Activated B cell treated with CpG ODN at 0.5 μM for 24 hours (primary cell): ENCODE data around the gene GTF3C1. TPM values are rescaled to one million over a fixed set of nuclear protein-coding genes. Genes with fewer than 3 reads are reported as not detected.

Source experiments
- ATAC-seq: fragments of 200-7000 bp; cut with Tn5 transposase; one replicate; pipeline ENCODE4 v1.10.0; 2021; ENCODE audit warnings: low read depth, mild to moderate bottlenecking, moderate library complexity
- CTCF ChIA-PET: fragments of 350-600 bp; sonication (Branson Sonifier 250); formaldehyde crosslinking; loops from one replicate; lab custom pipeline; 2021; ENCODE audit warnings: antibody characterized with exemption; lab: Charles Lee
- POLR2A ChIA-PET: fragments of 350-600 bp; sonication (Branson Sonifier 250); formaldehyde crosslinking; loops from one replicate; lab custom pipeline; 2021; ENCODE audit warnings: antibody characterized with exemption; lab: Charles Lee
- DNase-seq: peaks from one replicate; pipeline ENCODE4 v3.0.0; 2022
- H3K27ac Mint-ChIP-seq: one replicate; pipeline ENCODE4 v1.8.0; 2020; ENCODE audit warnings: mixed read lengths
- H3K27me3 Mint-ChIP-seq: one replicate; pipeline ENCODE4 v1.8.0; 2021; ENCODE audit warnings: mixed read lengths
- H3K36me3 Mint-ChIP-seq: one replicate; pipeline ENCODE4 v1.8.0; 2021; ENCODE audit warnings: low read depth, mixed read lengths
- H3K4me1 Mint-ChIP-seq: one replicate; pipeline ENCODE4 v1.8.0; 2021; ENCODE audit warnings: mixed read lengths
- H3K4me3 Mint-ChIP-seq: one replicate; pipeline ENCODE4 v1.8.0; 2020; ENCODE audit warnings: mild to moderate bottlenecking, mixed read lengths
- H3K9me3 Mint-ChIP-seq: one replicate; pipeline ENCODE4 v1.8.0; 2020; ENCODE audit warnings: mixed read lengths
- intact Hi-C: fragments of 100-400 bp; cut with micrococcal nuclease; formaldehyde crosslinking; loops from one replicate; pipeline ENCODE4 v1.15.1; 2024
- total RNA-seq: library from RNA; stranded (reverse); gene quantifications from 2 replicates; pipeline ENCODE4 v1.2.3, GENCODE V29; 2022
- TF ChIP-seq, protein P1 (sequence below): fragments of 200-600 bp; IDR thresholded peaks from one replicate; pipeline ENCODE4 v1.8.0; 2022; ENCODE audit warnings: antibody characterized with exemption, mild to moderate bottlenecking

The GTF3C1 gene
- total RNA-seq, 1 donor from 2014 or later = 52.3 TPM

DNA sequence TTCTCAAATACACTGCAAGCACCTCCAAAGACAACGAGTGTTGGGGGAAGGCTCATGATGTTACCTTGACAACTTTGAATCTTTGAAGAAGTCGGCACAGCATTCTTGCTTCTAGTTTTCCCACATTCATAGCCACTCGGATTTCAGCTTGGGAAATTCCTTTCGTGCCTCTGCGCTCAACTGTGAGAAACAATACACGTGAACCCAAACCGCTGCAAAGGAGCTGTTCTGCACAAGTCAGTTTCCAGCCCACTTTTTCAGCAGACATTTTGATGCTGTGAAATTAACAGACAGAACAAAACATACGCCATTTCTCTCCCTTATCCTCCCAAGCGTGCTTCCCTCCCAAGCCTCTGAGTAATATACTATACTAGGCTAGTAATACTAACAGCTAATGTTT, 41.2 kb downstream of the GTF3C1 start:
- H3K27me3 Mint-ChIP-seq = no peaks in the 10 kb centered on the region
- TF ChIP-seq, protein P1, sequence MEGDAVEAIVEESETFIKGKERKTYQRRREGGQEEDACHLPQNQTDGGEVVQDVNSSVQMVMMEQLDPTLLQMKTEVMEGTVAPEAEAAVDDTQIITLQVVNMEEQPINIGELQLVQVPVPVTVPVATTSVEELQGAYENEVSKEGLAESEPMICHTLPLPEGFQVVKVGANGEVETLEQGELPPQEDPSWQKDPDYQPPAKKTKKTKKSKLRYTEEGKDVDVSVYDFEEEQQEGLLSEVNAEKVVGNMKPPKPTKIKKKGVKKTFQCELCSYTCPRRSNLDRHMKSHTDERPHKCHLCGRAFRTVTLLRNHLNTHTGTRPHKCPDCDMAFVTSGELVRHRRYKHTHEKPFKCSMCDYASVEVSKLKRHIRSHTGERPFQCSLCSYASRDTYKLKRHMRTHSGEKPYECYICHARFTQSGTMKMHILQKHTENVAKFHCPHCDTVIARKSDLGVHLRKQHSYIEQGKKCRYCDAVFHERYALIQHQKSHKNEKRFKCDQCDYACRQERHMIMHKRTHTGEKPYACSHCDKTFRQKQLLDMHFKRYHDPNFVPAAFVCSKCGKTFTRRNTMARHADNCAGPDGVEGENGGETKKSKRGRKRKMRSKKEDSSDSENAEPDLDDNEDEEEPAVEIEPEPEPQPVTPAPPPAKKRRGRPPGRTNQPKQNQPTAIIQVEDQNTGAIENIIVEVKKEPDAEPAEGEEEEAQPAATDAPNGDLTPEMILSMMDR = no peak
- H3K27ac Mint-ChIP-seq = no peak overlapping the region
- peaks cover 96% of the 10 kb centered on the region for H3K36me3 Mint-ChIP-seq
- ATAC-seq = no peak
- H3K4me3 Mint-ChIP-seq = no peak overlapping the region
- intact Hi-C loops = no loop called here
- no peaks in the 10 kb centered on the region for H3K9me3 Mint-ChIP-seq
- H3K4me1 Mint-ChIP-seq = no peaks in the 10 kb centered on the region
- CTCF ChIA-PET = no interaction called here
- POLR2A ChIA-PET = no interaction called here
- no peak for DNase-seq

DNA sequence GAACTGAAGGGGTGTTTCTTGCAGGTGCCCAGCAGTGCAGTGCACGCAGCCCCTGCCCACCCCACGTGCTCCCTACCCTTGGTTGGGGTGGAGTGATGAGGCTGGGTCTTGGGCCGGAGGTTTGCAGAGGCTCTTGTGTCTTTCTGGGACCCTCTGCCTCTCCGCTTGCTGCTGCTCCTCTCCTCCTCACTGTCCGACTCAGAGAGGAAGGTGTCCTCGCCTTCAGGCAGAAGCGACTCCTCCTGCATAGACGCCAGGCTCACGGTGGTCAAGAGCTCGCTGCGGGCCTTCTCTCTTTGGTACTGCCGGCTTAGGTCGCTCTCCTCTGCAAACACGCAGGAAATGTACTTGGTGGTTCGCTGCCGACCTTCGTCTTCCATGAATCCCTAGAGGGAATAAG, 42.9 kb downstream of the GTF3C1 start:
- DNase-seq (no peak), ATAC-seq (no peak)
- Mint-ChIP-seq H3K36me3 (peaks cover 95% of the 10 kb centered on the region), H3K9me3 (no peaks in the 10 kb centered on the region), H3K4me1 (no peaks in the 10 kb centered on the region), H3K27me3 (no peaks in the 10 kb centered on the region), H3K27ac (no peak overlapping the region), H3K4me3 (no peak overlapping the region)
- intact Hi-C loops = no loop called here
- TF ChIP-seq, protein P1 = no peak
- ChIA-PET CTCF (interaction anchor here (1.4 kb wide), 1 partner anchor 10 kb away, joined by 3 read pairs; no protein-coding TSS in a partner anchor), POLR2A (no interaction called here)

DNA sequence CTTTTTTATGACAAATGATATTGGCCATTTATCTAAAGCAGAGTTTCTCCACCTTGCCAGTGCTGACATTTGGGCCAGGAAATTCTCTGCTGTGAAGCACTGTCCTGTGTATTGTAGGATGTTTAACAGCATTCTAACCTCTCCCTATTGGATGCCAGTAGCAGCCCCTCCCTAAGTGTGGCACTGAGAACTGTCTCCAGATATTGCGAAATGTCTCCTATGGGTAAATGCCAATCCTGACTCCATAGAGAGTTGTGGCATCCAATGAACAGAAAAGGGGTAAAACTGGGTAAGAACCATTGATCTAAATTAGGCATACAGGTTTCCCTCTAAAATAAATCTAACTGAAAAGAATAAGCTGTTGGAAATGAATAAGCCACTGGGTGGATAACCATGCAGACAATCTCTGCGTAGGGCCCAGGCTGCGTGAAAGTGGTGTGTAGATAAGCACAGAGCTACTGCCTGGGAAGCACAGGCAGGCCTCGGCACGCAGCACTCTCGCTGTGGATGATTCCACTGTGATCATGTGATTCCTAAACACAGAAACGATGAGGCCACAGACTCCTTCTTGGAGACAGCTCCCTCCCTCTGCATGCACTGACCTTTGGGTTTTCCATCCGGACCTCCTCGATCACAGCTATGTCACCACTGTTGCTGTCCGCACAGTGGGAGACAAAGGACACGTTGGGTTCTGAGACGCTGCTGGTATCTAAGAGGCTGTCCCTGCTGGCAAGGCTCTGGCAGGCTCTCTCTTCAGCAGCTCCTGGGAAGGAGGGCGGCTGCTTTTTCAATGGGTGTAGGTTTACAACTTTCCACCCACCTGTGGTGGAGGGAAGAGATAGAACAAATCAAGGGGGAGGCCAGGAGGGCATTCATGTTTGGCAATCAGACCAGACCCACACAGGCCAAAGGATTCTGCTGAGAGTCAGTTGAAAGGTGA, 44.1 kb downstream of the GTF3C1 start:
- H3K4me3 Mint-ChIP-seq = no peak overlapping the region
- DNase-seq (no peak), ATAC-seq (no peak)
- H3K4me1 Mint-ChIP-seq = no peaks in the 10 kb centered on the region
- TF ChIP-seq, protein P1 = no peak
- POLR2A ChIA-PET = no interaction called here
- H3K27me3 Mint-ChIP-seq = no peaks in the 10 kb centered on the region
- no peak overlapping the region for H3K27ac Mint-ChIP-seq
- intact Hi-C loops = no loop called here
- CTCF ChIA-PET = no interaction called here
- H3K36me3 Mint-ChIP-seq = peaks cover 95% of the 10 kb centered on the region
- H3K9me3 Mint-ChIP-seq = no peaks in the 10 kb centered on the region

DNA sequence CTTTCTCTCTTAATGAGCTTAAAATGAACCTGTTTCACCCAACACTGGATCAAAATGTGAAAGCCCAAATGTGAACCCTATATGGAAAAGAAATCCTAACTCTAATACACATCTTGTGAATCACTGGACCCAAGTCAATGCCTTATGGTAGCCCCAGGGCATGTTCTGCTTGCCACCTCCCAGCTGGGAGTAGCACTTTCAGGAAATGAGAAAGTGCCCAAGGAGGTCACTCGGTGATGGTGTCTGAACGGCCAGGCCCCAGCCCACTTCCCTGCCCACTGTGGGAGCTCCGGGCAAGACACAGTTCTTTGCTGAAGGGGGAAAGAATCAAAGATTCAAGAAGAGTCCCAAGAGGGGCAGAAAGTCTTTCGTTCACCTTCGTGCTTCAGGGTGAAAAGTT, 46.1 kb downstream of the GTF3C1 start:
- H3K4me3 Mint-ChIP-seq = no peak overlapping the region
- intact Hi-C loops = no loop called here
- no peaks in the 10 kb centered on the region for H3K9me3 Mint-ChIP-seq
- H3K27ac Mint-ChIP-seq = no peak overlapping the region
- TF ChIP-seq, protein P1 = no peak
- ChIA-PET CTCF (no interaction called here), POLR2A (no interaction called here)
- no peaks in the 10 kb centered on the region for H3K27me3 Mint-ChIP-seq
- no peak for ATAC-seq
- no peak for DNase-seq
- H3K4me1 Mint-ChIP-seq = no peaks in the 10 kb centered on the region
- H3K36me3 Mint-ChIP-seq = peaks cover 95% of the 10 kb centered on the region

DNA sequence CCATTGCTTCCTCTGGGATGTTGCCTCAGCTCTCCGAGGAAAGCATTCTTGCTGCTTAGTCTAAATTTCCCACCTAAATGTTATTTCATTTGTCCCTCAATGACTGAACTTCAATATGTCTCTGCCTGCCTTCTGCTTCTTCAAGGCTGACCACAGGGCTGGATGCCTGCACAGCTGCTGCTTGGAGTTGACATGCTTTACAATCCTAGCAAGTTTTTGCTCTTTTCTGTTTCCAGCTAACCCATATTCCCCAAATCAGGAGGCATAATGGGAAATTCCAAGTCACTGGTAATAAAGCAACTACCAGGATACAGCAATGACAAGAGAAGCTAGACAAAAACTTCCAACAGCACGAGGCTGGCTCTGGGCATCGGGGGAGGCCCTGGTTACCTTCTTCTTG, 48.9 kb downstream of the GTF3C1 start:
- DNase-seq (no peak), ATAC-seq (no peak)
- CTCF ChIA-PET = no interaction called here
- intact Hi-C loops = no loop called here
- H3K36me3 Mint-ChIP-seq = peaks cover 93% of the 10 kb centered on the region
- no peak overlapping the region for H3K4me3 Mint-ChIP-seq
- H3K9me3 Mint-ChIP-seq = no peaks in the 10 kb centered on the region
- no peaks in the 10 kb centered on the region for H3K27me3 Mint-ChIP-seq
- no peak overlapping the region for H3K27ac Mint-ChIP-seq
- POLR2A ChIA-PET = no interaction called here
- no peaks in the 10 kb centered on the region for H3K4me1 Mint-ChIP-seq
- TF ChIP-seq, protein P1 = no peak
